Measurements from ENCODE around the gene SMYD2.

GRCh38 chr1:214321705-214322453 is 40.9 kb downstream of the SMYD2 start:
- TF ChIP-seq, protein P1, sequence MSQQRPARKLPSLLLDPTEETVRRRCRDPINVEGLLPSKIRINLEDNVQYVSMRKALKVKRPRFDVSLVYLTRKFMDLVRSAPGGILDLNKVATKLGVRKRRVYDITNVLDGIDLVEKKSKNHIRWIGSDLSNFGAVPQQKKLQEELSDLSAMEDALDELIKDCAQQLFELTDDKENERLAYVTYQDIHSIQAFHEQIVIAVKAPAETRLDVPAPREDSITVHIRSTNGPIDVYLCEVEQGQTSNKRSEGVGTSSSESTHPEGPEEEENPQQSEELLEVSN (IDR thresholded peaks at IDR 0.05; ENCODE audit: borderline replicate concordance, low read depth): no peak
- TF ChIP-seq POLR2A (IDR thresholded peaks at IDR 0.05; ENCODE audit: low read length): no peak
- TF ChIP-seq PHF8 (IDR thresholded peaks at IDR 0.05; ENCODE audit: borderline replicate concordance, low read depth): no peak
- TF ChIP-seq, protein P2, sequence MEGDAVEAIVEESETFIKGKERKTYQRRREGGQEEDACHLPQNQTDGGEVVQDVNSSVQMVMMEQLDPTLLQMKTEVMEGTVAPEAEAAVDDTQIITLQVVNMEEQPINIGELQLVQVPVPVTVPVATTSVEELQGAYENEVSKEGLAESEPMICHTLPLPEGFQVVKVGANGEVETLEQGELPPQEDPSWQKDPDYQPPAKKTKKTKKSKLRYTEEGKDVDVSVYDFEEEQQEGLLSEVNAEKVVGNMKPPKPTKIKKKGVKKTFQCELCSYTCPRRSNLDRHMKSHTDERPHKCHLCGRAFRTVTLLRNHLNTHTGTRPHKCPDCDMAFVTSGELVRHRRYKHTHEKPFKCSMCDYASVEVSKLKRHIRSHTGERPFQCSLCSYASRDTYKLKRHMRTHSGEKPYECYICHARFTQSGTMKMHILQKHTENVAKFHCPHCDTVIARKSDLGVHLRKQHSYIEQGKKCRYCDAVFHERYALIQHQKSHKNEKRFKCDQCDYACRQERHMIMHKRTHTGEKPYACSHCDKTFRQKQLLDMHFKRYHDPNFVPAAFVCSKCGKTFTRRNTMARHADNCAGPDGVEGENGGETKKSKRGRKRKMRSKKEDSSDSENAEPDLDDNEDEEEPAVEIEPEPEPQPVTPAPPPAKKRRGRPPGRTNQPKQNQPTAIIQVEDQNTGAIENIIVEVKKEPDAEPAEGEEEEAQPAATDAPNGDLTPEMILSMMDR (IDR thresholded peaks at IDR 0.05): no peak
- TF ChIP-seq, protein P3, sequence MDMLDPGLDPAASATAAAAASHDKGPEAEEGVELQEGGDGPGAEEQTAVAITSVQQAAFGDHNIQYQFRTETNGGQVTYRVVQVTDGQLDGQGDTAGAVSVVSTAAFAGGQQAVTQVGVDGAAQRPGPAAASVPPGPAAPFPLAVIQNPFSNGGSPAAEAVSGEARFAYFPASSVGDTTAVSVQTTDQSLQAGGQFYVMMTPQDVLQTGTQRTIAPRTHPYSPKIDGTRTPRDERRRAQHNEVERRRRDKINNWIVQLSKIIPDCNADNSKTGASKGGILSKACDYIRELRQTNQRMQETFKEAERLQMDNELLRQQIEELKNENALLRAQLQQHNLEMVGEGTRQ (IDR thresholded peaks at IDR 0.05): no peak
- TF ChIP-seq RAD21 (conservative IDR thresholded peaks at IDR 0.05 in 1 of 2, IDR thresholded peaks at IDR 0.05 in 1 of 2): no peak

All from A549 (cell line).